ENCODE results near the gene GET4. TPM values are rescaled to one million over a fixed set of nuclear protein-coding genes. Genes with fewer than 3 reads are reported as not detected.
A peak's percentile ranks its signal among the peaks of the same experiment; 100 is the strongest.

Gene GET4
- total RNA-seq, 6 experiments from 2014 or later = 21.3 to 26.3 (median 25.5) TPM

- TF ChIP-seq CTCF (IDR thresholded peaks at IDR 0.05) = no peak
- Mint-ChIP-seq H3K36me3 (ENCODE audit: low read depth) (peaks cover 19% of the 10 kb centered on the region), H3K27me3 (ENCODE audit: insufficient read depth) (peaks cover 2% of the 10 kb centered on the region), H3K9me3 (no peaks in the 10 kb centered on the region), H3K4me1 (ENCODE audit: low read depth) (peaks cover 36% of the 10 kb centered on the region), H3K4me3 (no peak overlapping the region), H3K27ac (peak overlapping the region; percentile 55)
- no peak for DNase-seq
These were observed 40.6 kb upstream of the GET4 start for GRCh38 chr7:835485-836401.

- Mint-ChIP-seq H3K4me3 (no peak overlapping the region), H3K36me3 (ENCODE audit: low read depth) (peaks cover 19% of the 10 kb centered on the region), H3K27ac (peak overlapping the region; percentile 55)
These were observed 39.9 kb upstream of the GET4 start for GRCh38 chr7:836429-836828.

GRCh38 chr7:837001-837400 lies 39.4 kb upstream of the GET4 start:
- H3K4me1 Mint-ChIP-seq (ENCODE audit: low read depth) = peaks cover 24% of the 10 kb centered on the region
- peaks cover 2% of the 10 kb centered on the region for H3K27me3 Mint-ChIP-seq (ENCODE audit: insufficient read depth)
- TF ChIP-seq CTCF (IDR thresholded peaks at IDR 0.05) = no peak
- no peaks in the 10 kb centered on the region for H3K9me3 Mint-ChIP-seq
- H3K36me3 Mint-ChIP-seq (ENCODE audit: low read depth) = peaks cover 19% of the 10 kb centered on the region
- no peak for DNase-seq
- peak overlapping the region; percentile 17; the same call in 1 of the 2 replicates for H3K27ac Mint-ChIP-seq
- H3K4me3 Mint-ChIP-seq = no peak overlapping the region

More at GRCh38 chr7:836429-836828, 39.9 kb upstream of the GET4 start:
- TF ChIP-seq CTCF (IDR thresholded peaks at IDR 0.05) = peak; percentile 76
- Mint-ChIP-seq H3K4me1 (ENCODE audit: low read depth) (peaks cover 30% of the 10 kb centered on the region), H3K27me3 (ENCODE audit: insufficient read depth) (peaks cover 2% of the 10 kb centered on the region), H3K9me3 (no peaks in the 10 kb centered on the region)
- peak; percentile 45 for DNase-seq

GRCh38 chr7:840001-840600 lies 36.3 kb upstream of the GET4 start:
- DNase-seq = no peak
- H3K4me3 Mint-ChIP-seq = no peak overlapping the region
- no peaks in the 10 kb centered on the region for H3K9me3 Mint-ChIP-seq
- no peak overlapping the region for H3K27ac Mint-ChIP-seq
- TF ChIP-seq CTCF (IDR thresholded peaks at IDR 0.05) = no peak
- peaks cover 13% of the 10 kb centered on the region for H3K36me3 Mint-ChIP-seq (ENCODE audit: low read depth)
- H3K4me1 Mint-ChIP-seq (ENCODE audit: low read depth) = peaks cover 11% of the 10 kb centered on the region
- H3K27me3 Mint-ChIP-seq (ENCODE audit: insufficient read depth) = no peaks in the 10 kb centered on the region; the same call in 1 of the 2 replicates

- Mint-ChIP-seq H3K4me3 (no peak overlapping the region), H3K27me3 (ENCODE audit: insufficient read depth) (no peaks in the 10 kb centered on the region; the same call in 1 of the 2 replicates), H3K27ac (peak overlapping the region; percentile 14; the same call in 1 of the 2 replicates), H3K9me3 (no peaks in the 10 kb centered on the region; the same call in 1 of the 2 replicates), H3K36me3 (ENCODE audit: low read depth) (peaks cover 15% of the 10 kb centered on the region), H3K4me1 (ENCODE audit: low read depth) (no peaks in the 10 kb centered on the region)
- no peak for DNase-seq
- TF ChIP-seq CTCF (IDR thresholded peaks at IDR 0.05) = no peak
These were observed 34.4 kb upstream of the GET4 start for GRCh38 chr7:841943-842342.

Data from HFFc6 (cell line).